Measurements from ENCODE around the gene CABLES2.

The CABLES2 gene

GRCh38 chr20:62350098-62350628 lies 56.9 kb downstream of the CABLES2 start:
- DNase-seq (ENCODE audit: low spot score) = no peak

GRCh38 chr20:62349556-62350097 lies 57.5 kb downstream of the CABLES2 start:
- no peak for DNase-seq (ENCODE audit: low spot score)

- no peak for DNase-seq (ENCODE audit: low spot score)
These were observed 58.5 kb downstream of the CABLES2 start for GRCh38 chr20:62348604-62349003.

GRCh38 chr20:62347445-62347844 lies 59.6 kb downstream of the CABLES2 start:
- no peak for DNase-seq (ENCODE audit: low spot score)

GRCh38 chr20:62347151-62347404 lies 60.0 kb downstream of the CABLES2 start:
- DNase-seq (ENCODE audit: low spot score) = no peak

GRCh38 chr20:62346398-62347150 lies 60.5 kb downstream of the CABLES2 start:
- no peak for DNase-seq (ENCODE audit: low spot score)

- no peak for DNase-seq (ENCODE audit: low spot score)
These were observed 61.3 kb downstream of the CABLES2 start for GRCh38 chr20:62345681-62346370.

GRCh38 chr20:62344782-62345181 lies 62.3 kb downstream of the CABLES2 start:
- DNase-seq (ENCODE audit: low spot score) = no peak

- DNase-seq (ENCODE audit: low spot score) = no peak
These were observed 63.0 kb downstream of the CABLES2 start for GRCh38 chr20:62344092-62344491.

GRCh38 chr20:62342910-62343309 lies 64.2 kb downstream of the CABLES2 start:
- DNase-seq (ENCODE audit: low spot score) = no peak

- no peak for DNase-seq (ENCODE audit: low spot score)
These were observed 67.4 kb downstream of the CABLES2 start for GRCh38 chr20:62339647-62340062.
